GM12874 (cell line): ENCODE data around the gene PALM.

Source experiments
- CTCF ChIP-seq: IDR thresholded peaks from 2 replicates; pipeline ENCODE4 v1.5.1; 2011; ENCODE audit warnings: low read depth, mild to moderate bottlenecking, control low read depth, low read length, moderate library complexity; ENCODE audit not compliant: insufficient read depth

The PALM gene

GRCh38 chr19:781800-782184 lies 73.1 kb downstream of the PALM start:
- no peak for TF ChIP-seq CTCF

GRCh38 chr19:782185-782877 lies 73.6 kb downstream of the PALM start:
- TF ChIP-seq CTCF: no peak

- TF ChIP-seq CTCF: no peak
These were observed 74.3 kb downstream of the PALM start for GRCh38 chr19:782878-783668.

GRCh38 chr19:784541-784940 lies 75.8 kb downstream of the PALM start:
- no peak for TF ChIP-seq CTCF

GRCh38 chr19:787536-787935 lies 78.8 kb downstream of the PALM start:
- TF ChIP-seq CTCF: no peak

GRCh38 chr19:788686-788982 lies 79.9 kb downstream of the PALM start:
- TF ChIP-seq CTCF: no peak

GRCh38 chr19:788983-789700 lies 80.4 kb downstream of the PALM start:
- no peak for TF ChIP-seq CTCF
